Raji (cell line): ENCODE results near the gene FABP2.

ENCODE experiments used
- POLR2A ChIP-seq: IDR thresholded peaks from 2 replicates; pipeline ENCODE4 v1.6.1; 2011; ENCODE audit warnings: low read depth, low read length, control low read depth; ENCODE audit not compliant: insufficient read depth

FABP2 gene

DNA sequence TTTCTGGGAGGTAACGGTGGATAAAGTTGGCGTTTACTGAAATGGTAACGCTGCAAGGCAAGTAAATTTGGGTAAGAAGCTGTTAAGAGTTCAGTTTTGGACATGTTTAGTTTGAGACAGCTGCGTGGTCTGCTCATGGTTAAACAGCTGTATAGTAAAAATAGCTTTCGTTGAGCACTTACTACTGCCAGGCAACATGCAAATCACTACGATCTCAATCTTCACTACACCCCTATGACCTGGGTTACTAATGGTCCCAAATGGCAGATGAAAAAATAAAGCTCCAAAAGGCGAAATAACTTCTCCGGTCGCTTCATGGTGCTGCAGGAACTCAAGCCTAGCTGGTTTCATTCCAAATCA is 22.2 kb downstream of the FABP2 start:
- TF ChIP-seq POLR2A: no peak

DNA sequence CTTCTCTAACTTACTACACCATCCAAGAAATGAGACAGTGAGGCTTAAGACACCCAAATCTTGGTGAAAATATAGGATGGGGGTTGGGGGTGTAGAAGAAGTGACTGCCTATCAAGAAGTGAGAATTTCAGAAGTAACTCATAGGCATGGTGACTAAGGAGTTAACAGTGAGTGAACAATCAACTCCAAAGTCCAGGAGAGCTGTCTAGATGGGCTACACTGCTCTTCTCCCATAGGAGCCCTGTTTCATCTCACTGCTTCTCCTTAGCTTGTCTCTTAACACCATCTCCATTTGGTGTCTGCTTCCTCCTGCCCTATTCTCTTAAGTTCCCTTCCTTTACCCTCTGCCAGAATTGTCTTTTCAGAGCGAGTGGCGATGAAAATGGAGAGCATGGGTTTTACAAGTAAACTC is 22.7 kb downstream of the FABP2 start:
- no peak for TF ChIP-seq POLR2A

DNA sequence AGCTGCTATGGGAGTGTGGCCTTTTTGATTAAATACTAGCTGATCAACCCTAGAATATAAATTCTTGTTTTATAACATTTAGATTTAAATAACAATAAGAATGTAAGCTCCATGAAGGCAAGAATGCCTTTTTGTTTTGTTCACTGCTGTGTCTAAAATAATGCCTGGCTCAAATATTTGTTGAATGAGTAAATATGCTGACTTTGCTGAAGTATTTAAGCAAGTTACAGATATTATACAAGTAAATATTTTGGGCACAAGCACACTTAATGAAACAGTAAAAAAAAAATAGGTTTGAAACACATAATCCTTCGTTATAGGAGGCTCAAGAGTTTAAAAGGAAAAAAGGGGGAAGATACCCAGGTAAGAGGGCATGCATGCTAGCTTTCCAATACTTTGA is 24.1 kb downstream of the FABP2 start:
- TF ChIP-seq POLR2A: no peak

GRCh38 chr4:119296356-119296755 is 25.6 kb downstream of the FABP2 start:
- no peak for TF ChIP-seq POLR2A

GRCh38 chr4:119290598-119290997 is 31.3 kb downstream of the FABP2 start:
- TF ChIP-seq POLR2A: no peak

DNA sequence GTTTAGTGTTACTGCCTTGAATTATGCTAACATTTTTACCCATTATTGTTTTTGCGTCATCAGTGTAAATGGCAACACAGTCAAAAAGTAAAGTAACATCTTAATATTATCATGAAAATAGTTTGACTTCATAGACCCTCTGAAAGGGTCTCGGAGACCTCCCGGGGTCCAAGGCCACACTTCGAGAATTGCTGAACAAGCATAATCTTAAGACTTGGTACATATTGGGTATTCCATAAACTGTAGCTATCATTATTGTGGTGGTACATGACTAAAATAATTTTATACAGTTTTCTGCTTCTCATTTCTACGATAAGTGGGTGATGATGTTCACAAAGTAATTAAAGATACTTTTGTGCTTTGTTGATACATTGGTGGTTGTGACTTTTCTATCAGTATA is 32.6 kb downstream of the FABP2 start:
- TF ChIP-seq POLR2A: no peak

GRCh38 chr4:119286377-119287002 is 35.4 kb downstream of the FABP2 start:
- no peak for TF ChIP-seq POLR2A

- no peak for TF ChIP-seq POLR2A
Observed at GRCh38 chr4:119284876-119285780, 36.8 kb downstream of the FABP2 start.

GRCh38 chr4:119281393-119281792 is 40.5 kb downstream of the FABP2 start:
- TF ChIP-seq POLR2A: no peak

DNA sequence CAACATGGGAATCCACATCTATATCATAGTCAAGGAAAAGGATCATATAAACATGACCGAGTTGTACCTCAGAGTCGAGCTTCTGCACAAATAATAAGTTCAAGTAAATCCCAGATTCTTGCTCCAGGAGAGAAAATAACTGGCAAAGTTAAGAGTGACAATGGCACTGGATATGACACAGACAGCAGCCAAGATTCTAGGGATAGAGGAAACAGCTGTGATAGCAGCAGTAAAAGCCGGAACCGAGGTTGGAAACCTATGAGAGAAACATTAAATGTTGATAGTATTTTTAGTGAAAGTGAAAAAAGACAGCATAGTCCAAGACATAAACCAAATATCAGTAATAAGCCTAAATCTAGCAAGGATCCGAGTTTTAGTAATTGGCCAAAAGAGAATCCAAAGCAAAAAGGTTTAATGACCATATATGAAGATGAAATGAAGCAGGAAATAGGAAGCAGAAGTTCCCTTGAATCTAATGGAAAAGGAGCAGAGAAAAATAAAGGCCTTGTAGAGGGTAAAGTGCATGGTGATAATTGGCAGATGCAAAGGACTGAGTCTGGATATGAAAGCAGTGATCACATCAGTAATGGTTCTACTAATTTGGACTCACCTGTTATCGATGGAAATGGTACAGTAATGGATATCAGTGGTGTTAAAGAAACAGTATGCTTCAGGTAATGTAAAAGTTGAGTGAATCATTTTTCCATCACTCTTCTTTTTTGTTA is 50.4 kb downstream of the FABP2 start:
- no peak for TF ChIP-seq POLR2A

DNA sequence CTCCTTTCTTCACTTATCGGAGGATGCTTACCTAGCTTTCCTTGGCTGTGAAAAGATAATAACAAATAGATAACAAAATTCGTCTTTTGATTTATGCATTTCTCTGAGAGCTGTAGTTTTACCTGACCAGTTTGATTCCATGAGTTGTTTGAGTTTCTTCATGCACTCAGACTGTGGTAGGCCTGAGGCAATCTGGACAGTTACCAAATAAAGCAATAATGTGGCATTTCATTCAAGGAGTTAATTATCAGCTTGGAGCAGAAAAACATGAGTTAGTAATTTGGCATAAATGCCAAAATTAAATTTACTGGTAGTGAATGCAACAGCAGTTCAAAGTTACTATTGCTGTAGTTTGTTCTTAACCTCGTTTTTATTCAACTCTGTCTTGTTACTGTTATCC is 53.5 kb downstream of the FABP2 start:
- no peak for TF ChIP-seq POLR2A
